GM19372 (cell line): ENCODE data around the gene SLC9A9.

Experiments
- ATAC-seq: cut with Tn5 transposase; IDR thresholded peaks from one replicate; pipeline ENCODE4 v1.9.1; 2021; ENCODE audit warnings: mild to moderate bottlenecking, low read depth, moderate library complexity; ENCODE audit not compliant: unreplicated experiment

The SLC9A9 gene

DNA sequence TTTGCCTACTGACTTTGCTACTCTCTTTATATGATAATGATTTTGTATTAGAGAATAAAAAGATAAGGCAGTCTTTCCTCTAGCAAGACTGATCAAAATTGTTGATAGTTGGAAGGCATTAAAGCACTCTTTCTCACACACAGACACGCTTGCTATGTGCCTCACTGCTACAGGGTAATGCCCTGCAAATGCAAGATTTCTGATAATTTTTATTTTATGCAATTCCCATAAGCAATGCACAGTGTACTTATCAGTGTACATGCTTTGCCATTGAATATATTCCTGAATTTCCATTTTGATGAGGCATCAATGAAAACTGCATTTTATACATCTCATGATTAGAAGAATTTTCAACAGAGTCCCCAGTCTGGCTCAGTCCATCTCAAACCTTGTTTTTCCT, 465.5 kb downstream of the SLC9A9 start:
- no peak for ATAC-seq

DNA sequence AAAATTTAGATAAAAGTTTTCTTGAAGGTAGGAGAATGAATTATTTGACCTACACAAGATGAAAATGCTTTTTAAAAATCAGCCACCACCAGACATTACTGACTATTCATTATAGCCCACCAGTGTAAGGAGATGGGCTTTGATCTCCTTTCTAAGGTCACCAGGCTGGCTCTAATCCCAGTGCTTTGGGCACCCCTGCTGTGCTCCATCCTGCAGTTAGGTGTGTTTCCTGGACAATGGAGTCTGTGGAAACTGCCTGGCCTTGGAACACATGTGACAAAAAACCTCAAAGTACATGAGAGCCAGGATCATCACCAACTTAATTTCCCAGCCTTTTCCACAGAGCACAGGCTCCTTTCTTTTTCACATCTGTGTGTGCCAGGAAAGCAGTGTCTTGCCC, 467.8 kb downstream of the SLC9A9 start:
- ATAC-seq: no peak

DNA sequence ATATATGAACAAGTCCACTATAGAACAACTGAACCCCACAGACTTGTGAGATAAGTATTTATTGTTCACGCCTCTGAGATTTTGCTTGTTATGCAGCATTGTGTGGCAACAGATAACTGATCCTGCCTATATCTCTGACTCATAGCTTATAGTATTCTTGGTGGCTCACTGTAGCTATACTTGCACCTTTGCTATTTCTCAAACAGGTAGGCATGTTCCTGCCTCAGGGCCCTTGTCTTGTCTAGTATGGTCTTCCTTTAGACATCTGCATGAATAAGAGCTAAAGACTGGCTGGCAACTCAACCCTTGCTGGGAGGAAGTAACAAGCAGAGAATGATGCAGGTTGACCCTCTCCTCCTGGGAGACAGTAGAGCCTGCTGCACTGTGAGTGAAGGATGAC, 472.6 kb downstream of the SLC9A9 start:
- no peak for ATAC-seq

DNA sequence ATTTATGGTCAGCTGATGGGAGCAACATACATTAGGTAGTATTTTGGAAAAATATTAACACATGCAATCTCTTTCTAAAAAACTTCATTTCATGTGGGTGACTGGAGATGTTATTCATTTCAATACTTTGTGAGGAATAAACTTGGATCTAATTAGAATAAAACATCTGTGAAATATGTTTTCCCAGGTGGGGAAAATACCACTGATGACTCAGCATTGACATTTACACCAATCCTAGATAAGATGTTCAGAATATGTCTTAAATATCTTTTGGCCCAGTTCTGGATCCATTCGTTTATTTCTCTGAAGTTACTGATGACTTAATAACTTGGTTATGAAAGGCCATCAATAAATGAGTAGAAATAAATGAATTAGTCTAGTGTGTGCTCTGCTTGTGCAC, 481.1 kb downstream of the SLC9A9 start:
- ATAC-seq: no peak

DNA sequence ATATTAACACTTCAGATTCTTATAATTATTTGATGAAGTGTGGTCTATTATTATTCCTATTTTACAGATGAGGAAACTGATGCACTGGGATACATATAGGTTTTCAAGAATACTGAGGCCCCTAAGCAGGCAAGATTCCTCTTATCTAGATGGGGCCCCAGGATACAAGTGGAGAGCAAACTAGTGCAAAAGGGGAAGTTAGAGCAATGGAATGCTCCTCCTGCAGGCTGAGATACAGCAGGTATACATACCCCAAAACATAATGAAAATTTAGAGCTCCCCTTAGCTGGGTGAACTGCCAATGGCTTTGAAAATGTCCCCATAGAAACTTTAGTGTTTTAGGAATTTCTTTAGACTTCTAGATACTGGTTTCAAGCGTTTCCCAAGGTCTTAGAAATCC, 481.6 kb downstream of the SLC9A9 start:
- no peak for ATAC-seq

DNA sequence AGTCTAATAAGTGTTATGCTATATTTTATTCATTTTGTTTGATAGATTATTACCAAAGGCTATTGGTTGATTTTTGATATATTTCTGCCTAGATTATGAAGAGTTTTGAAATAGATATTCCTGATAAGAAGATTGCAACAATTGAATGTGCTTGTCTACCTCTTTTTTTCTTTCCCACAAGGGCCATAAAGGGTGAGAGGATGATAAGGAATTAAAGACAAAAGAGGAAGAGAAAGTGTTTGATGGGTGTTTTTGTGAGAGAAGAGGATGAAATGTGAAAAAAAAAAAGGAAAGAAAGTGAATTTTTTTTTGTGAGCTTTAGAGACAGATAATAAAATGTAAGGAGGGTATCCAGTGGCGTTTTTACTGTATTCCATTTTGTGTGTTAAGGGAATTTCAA, 484.3 kb downstream of the SLC9A9 start:
- no peak for ATAC-seq

DNA sequence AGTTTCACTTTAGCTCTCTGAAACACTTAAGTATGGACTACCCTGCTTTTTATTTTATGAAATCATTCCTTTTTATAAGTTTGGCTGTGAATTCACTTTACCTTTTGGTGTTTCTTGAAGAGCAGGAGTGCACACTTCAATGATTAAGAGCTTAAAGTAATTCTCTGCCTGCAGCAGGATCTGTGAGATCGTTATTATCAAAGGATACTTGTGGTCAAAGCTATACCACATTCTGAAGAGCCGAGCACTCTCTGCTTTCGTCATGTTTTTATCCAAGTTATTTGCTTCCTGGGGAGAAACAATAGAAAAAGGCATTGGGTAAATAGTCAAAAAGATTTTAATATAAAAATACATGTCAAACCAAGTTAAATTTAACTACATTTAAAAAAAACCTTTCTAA, 485.0 kb downstream of the SLC9A9 start:
- no peak for ATAC-seq

DNA sequence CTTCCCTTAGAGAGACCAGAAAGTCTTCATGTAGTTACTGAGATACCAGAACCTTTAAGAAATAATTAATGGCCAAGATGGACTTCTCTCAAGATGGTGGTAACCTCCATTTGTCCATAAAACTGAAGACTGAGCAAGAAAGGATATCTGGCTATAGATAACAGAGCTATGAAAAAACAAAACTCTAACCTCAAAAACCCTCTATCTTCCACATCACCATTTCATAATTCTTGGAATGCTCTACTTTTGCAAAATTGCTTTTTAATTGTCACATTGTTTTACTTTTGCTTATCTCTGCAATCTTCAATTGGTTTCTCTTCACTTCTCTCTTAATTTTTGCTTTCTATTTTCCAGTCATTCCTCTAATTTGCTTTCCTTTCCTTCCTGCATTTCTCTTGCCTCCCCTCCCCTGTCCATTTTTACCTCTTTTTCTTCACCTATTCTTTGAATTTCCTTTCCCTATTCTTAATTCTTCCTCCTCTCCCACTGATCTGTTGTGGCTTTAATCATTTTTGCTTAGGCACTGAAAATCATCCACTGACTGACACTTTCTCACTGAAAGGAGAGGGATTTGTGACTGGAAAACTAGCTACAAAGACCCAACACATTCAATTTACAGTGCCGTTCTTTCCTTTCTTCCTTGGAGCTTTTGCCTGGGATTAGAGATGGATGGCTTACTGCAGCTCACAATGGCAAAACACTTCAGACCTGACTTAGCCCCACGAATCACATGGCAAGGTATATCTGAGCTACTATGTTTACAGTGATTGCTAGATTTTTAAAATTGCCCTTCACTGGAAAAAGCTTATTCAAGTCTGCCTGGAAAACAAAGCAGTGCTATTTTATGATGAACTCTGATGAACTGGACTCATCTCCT, 485.9 kb downstream of the SLC9A9 start:
- no peak for ATAC-seq

DNA sequence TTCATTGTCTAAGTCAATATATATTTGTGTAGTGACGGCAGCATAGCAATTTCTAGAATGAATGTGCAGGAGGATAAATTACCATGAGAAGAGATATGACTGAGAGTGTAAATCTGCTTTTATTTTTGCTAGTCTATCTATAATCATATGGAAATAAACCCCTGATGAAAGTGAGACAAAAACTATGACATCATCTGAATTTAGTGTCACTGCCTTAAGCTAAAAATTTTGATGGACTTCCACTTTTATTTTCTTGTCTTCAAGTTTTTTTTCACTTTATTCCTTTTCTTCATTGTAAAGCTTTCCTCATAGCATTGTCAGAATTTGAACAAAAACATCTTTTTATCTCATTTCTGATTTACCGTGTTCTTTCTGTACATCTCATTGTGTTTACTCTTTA, 486.7 kb downstream of the SLC9A9 start:
- no peak for ATAC-seq

DNA sequence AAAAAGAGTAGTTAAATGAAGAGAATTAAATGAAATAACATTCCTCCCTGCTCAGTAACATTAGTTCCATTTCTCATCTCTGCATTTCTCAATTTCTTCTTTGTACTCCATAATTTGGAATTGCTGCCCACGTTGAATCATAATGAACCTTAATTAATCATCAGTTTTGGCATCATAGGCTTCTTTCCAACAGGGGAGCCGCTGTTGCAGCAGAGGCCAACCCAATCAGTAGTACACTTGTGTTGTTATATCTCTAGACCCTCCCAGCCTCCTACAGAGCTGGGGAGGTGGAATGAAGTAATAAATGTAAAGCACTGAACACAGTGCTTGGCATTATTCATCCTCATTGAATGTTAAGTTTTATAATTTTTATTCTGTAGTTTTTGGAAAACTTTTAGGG, 488.0 kb downstream of the SLC9A9 start:
- ATAC-seq: no peak

DNA sequence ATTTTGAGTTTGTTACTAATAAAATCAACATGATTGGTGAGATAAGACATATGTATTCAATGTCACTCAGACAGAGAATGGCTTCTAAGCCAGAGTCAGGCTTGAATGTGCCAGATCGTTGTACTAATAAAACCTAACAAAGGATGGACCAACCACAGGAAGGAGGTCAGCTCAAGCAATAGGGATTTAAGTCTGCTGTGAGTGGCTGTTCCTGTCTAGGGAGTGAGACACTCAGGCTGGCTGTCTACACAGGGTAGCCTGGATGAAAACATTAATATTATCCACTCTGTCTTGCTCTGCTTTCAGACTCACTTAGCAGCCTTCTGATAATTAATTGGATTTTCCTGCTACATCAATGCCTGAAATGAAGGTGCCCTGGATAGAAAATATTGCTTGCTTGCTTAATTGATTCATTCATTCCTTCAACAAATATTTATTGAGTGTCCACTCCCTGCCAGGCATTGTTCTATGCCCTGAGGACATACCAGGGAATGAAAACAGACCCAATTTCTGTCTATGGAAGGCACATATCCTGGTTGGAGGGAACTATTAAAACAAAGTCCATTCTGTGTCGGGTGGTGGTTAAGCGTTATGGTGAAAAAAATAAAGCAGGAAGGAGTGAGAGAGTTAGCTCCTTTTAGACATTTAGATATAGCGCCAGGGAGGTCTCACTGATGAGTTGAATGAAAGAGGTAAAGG, 489.3 kb downstream of the SLC9A9 start:
- no peak for ATAC-seq

DNA sequence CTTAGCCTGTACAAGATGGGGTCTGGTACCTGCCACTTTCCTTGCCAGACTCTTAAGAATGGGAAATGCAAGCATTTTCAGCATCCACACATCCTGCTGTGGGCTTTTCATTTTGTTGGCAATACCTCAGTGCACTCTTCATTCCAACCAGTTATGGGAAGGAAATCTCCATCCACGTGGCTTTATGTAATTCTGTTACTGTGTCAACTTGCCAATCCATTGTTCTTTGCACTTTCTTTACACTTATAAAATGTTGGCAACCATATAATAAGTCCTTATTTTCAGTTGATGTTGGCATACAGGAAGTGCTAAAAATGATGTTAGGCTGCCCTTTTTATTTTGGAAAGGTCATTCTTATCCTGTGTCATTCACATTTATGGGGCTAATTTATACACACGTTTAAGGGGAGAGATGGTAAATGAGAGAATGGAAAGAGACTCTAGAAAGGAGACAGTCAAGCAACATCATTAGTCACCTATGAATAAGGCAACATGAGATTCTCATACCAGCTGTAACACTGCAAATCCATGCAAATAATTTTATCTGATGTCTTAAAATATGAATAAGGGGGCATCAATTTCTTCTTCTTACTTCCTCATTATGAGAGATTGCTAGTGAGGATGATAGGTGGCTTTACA, 490.0 kb downstream of the SLC9A9 start:
- ATAC-seq: no peak

DNA sequence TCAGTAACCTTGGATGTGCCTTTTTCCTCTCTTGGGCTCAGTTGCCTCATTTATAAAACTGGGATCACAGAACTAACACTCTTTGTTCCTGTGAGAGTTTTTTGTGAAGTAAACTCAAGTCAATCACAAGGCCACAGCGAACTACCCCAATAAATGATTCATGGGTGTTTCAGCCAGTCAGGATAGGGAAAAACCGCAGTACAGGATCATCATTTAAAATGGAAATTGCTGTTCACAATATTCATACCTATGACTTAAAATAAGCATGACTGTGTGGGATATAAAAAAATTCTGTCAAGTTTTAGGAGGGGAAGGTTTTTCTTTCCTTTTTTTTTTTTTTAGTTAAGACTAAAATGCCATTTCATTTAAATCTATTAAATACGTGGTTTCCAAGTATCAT, 490.6 kb downstream of the SLC9A9 start:
- ATAC-seq: no peak

DNA sequence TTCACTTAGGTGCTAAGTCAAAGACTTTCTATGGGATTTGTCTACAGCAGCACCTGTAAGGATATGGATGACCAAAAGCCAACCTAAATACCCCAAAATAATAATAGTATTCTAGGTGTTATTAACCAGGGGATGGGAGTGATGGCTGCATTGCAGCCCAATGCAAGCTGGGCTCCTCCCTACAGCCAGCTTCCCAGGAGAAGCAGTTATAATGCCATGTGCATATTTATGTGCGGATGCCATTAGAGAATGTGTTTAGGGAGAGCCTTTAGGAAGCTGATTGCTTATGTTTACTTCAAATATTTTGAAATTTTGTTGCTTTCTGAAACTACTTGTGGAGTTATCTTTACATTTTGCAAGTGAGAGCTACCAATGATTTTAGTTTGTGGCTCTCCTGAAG, 491.4 kb downstream of the SLC9A9 start:
- no peak for ATAC-seq

DNA sequence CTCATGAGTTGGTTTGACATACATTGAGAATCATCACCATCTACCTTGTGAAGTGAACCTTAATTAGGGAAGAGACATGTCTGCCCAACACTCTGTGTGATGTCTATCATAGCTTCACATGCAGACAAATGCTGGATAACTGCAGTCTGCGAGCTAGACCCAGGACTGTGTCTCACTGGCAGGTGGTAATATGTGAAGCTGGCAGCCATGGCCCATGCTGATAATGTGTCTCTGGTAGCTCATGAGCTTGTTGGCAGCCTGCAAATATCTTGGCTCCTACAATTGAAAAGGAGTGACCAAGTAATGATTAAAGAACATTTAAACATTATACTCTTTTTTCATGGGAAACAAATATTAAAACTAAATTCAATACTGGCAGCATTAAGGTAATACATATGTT, 493.9 kb downstream of the SLC9A9 start:
- no peak for ATAC-seq

DNA sequence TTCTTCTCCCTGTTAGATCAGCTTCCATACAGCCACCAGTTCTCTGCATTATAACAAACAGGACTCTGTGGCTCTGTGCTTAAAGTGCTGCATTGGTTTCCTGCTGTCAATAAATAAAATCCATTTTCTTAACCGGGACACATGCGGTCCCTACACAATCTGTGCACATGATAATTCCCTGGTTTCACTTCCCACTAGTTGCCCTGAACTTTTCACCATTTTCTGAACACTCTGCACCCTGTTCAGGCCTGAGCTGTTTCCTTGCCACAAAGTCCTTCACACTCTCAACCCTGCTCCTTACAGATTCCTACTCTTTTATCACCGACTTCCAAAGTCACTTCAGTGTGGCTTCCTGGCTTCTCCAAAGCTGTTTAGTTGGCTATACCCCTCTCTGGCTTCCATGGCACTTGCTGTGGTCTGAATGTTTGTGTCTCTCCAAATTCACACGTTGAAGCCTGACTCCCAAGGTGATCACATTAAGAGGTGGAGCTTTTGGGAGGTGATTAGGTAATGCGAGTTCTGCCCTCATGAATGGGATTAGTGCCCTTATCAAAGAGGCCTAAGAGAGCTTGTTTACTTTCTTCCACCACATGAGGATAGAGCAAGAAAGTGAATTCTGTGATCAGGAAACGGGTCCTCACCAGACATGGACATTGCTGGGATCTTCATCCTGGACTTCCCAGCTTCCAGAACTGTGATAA, 495.3 kb downstream of the SLC9A9 start:
- no peak for ATAC-seq

DNA sequence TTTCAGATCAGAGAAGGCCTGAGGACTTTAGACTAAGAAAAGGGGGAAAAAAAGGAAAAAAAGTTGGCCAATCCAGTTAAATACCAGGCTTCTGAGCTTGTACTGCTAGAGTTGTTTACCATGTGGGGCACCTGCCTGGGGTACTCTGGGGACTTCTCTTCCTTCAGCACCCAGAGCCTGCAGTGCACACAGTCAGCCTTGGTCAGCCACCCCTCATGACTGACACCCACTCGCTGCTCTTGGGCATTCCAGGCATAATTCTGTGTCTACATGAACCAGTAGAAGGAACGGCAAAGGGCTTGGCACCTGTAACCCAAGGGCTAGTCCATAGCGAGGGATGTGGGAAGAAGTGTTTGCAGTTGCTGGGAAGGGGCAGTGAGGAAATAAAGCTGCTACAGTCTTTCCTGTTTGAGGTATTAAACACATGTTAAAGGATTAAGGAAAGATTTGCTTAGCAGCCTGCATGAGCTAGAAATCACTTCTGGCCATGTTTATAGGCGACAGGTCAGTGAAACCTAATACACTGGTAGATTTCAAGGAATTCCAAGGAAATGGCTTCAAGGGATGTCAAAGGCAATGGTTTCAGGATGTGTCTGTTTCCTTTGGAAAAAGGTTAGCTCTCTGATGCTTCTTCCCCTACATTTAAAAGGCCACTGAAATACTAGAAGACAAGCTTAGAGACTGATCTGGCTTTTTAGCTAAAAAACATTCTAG, 496.2 kb downstream of the SLC9A9 start:
- no peak for ATAC-seq

DNA sequence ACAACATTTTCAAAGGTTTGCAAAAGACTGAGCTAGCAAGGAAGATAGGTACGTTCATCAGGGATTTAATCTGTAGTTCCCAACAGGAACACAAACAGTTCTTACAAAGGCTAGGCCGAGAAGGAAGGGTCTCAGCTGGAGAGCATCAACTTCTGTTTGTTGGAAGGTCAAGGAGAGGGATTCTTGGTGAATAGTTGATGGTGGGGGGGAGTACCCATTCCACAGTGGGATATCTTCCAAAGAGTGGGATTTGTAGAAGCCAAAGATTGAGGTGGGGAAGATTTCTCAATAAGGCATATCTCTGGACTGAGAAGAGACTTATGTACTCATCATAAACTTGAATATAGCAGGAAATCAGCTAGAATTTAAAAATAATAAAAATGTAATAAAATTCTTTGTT, 496.9 kb downstream of the SLC9A9 start:
- ATAC-seq: no peak

DNA sequence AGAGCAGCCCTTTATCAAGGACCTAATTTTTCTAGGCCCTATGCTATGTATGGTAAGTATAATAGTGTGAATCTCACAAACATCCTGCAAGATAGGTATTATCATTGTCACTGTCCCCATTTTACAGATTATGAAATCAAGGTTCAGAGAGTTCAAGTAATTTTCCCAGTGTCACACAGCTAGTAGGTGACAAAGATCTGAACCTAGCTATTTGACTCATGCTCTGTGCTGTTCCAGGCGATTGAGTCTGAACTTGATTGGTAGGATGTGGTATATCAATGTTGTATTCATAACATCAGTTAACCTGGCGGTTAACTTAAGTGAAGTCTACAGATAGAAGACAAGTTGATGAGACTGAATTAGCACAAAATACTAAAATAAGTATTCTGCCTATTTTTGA, 498.8 kb downstream of the SLC9A9 start:
- ATAC-seq: no peak
